Ishikawa (cell line): ENCODE data around the gene SLC2A8.

Source experiments
- MAX ChIP-seq: IDR thresholded peaks from 2 replicates; pipeline ENCODE4 v1.6.1; 2012
- USF1 ChIP-seq: IDR thresholded peaks from 2 replicates; pipeline ENCODE4 v1.6.1; 2012
- YY1 ChIP-seq: IDR thresholded peaks from 2 replicates; pipeline ENCODE4 v1.6.1; 2012; ENCODE audit warnings: low read depth

- no peak for TF ChIP-seq MAX
- TF ChIP-seq USF1 = no peak
- TF ChIP-seq YY1 = no peak
Observed at GRCh38 chr9:127452691-127453090, 55.7 kb downstream of the SLC2A8 start.
